GM18858 (cell line): ENCODE measurements around the gene MAGEA2.
"Not testable (repeated sequence)": the region's sequence is repeated elsewhere in the genome, so short reads cannot be mapped to it uniquely, and the experiment has no call there.

ENCODE experiments used
- ATAC-seq: cut with Tn5 transposase; IDR thresholded peaks from one replicate; pipeline ENCODE4 v1.9.1; 2021; ENCODE audit not compliant: unreplicated experiment

Gene MAGEA2

GRCh38 chrX:152753686-152754650, at the start of gene MAGEA2:
Gene MAGEA2 (minus strand): TSS chrX:152753842. CDS start chrX:152751363, 2,479 bp downstream.
- not testable (repeated sequence) for ATAC-seq

GRCh38 chrX:152798945-152799344, 45.3 kb upstream of the MAGEA2 start:
- ATAC-seq: no peak

GRCh38 chrX:152787062-152787461, 33.4 kb upstream of the MAGEA2 start:
- ATAC-seq: peak; percentile 81

- not testable (repeated sequence) for ATAC-seq
These were observed 16.1 kb upstream of the MAGEA2 start, which contains the start of gene MAGEA6 for GRCh38 chrX:152769549-152770289. Gene MAGEA6 (minus strand): TSS chrX:152769689. CDS start chrX:152767650, 2,039 bp downstream.

GRCh38 chrX:152766562-152766961, 12.9 kb upstream of the MAGEA2 start:
- not testable (repeated sequence) for ATAC-seq

GRCh38 chrX:152761582-152761981, 7.9 kb upstream of the MAGEA2 start:
- ATAC-seq: not testable (repeated sequence)

GRCh38 chrX:152759544-152759943, 5.9 kb upstream of the MAGEA2 start:
- ATAC-seq: not testable (repeated sequence)

- ATAC-seq: not testable (repeated sequence)
These were observed 5.3 kb upstream of the MAGEA2 start, which contains the start of gene CSAG3 for GRCh38 chrX:152758918-152759317. Gene CSAG3 (plus strand): TSS chrX:152759218.

- ATAC-seq: not testable (repeated sequence)
These were observed 1.2 kb upstream of the MAGEA2 start for GRCh38 chrX:152754871-152755270.

GRCh38 chrX:152738560-152738959, 15.1 kb downstream of the MAGEA2 start:
- no peak for ATAC-seq

GRCh38 chrX:152736528-152736927, 17.1 kb downstream of the MAGEA2 start:
- ATAC-seq: not testable (repeated sequence)

- no peak for ATAC-seq
These were observed 17.7 kb downstream of the MAGEA2 start for GRCh38 chrX:152735860-152736511.

GRCh38 chrX:152735101-152735500, 18.5 kb downstream of the MAGEA2 start:
- ATAC-seq: no peak

- ATAC-seq: not testable (repeated sequence)
These were observed 19.3 kb downstream of the MAGEA2 start for GRCh38 chrX:152734143-152734858.

- ATAC-seq: no peak
These were observed 20.2 kb downstream of the MAGEA2 start, which contains the start of the genes CSAG1 and MAGEA12 for GRCh38 chrX:152733261-152733975. Gene CSAG1 (minus strand): TSS chrX:152733721. CDS start chrX:152732460, 1,261 bp downstream. Gene MAGEA12 (plus strand): TSS chrX:152733757. CDS start chrX:152736162, 2,405 bp downstream.

- no peak for ATAC-seq
These were observed 28.2 kb downstream of the MAGEA2 start for GRCh38 chrX:152725409-152725808.

GRCh38 chrX:152713815-152714787, 39.5 kb downstream of the MAGEA2 start, which contains the start of gene MAGEA2B:
Gene MAGEA2B (plus strand): TSS chrX:152714628. CDS start chrX:152717107, 2,479 bp downstream.
- ATAC-seq: not testable (repeated sequence)

- not testable (repeated sequence) for ATAC-seq
These were observed 40.4 kb downstream of the MAGEA2 start for GRCh38 chrX:152713195-152713594.
